Mucosa of stomach (tissue), 1 donor: ENCODE measurements around the gene FBXW2.

Experiments used
- H3K27me3 ChIP-seq: one replicate; pipeline ENCODE4 v1.7.0; 2013; ENCODE audit warnings: mild to moderate bottlenecking, low read length; ENCODE audit not compliant: control insufficient read depth, insufficient read depth
- H3K36me3 ChIP-seq: one replicate; pipeline ENCODE4 v1.7.0; 2013; ENCODE audit warnings: low read length; ENCODE audit not compliant: control insufficient read depth, insufficient read depth
- H3K4me1 ChIP-seq: one replicate; pipeline ENCODE4 v1.7.0; 2013; ENCODE audit warnings: mild to moderate bottlenecking, low read length; ENCODE audit not compliant: control insufficient read depth, insufficient read depth
- H3K4me3 ChIP-seq: one replicate; pipeline ENCODE4 v1.7.0; 2013; ENCODE audit warnings: low read length
- H3K9ac ChIP-seq: one replicate; pipeline ENCODE4 v1.7.0; 2013; ENCODE audit warnings: mild to moderate bottlenecking, low read length, moderate library complexity
- H3K9me3 ChIP-seq: one replicate; pipeline ENCODE4 v1.7.0; 2013; ENCODE audit warnings: mild to moderate bottlenecking, low read length, moderate library complexity; ENCODE audit not compliant: control insufficient read depth
- donor health status: Pancreatic carcinoma.

Gene FBXW2, protein sequence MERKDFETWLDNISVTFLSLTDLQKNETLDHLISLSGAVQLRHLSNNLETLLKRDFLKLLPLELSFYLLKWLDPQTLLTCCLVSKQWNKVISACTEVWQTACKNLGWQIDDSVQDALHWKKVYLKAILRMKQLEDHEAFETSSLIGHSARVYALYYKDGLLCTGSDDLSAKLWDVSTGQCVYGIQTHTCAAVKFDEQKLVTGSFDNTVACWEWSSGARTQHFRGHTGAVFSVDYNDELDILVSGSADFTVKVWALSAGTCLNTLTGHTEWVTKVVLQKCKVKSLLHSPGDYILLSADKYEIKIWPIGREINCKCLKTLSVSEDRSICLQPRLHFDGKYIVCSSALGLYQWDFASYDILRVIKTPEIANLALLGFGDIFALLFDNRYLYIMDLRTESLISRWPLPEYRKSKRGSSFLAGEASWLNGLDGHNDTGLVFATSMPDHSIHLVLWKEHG

DNA sequence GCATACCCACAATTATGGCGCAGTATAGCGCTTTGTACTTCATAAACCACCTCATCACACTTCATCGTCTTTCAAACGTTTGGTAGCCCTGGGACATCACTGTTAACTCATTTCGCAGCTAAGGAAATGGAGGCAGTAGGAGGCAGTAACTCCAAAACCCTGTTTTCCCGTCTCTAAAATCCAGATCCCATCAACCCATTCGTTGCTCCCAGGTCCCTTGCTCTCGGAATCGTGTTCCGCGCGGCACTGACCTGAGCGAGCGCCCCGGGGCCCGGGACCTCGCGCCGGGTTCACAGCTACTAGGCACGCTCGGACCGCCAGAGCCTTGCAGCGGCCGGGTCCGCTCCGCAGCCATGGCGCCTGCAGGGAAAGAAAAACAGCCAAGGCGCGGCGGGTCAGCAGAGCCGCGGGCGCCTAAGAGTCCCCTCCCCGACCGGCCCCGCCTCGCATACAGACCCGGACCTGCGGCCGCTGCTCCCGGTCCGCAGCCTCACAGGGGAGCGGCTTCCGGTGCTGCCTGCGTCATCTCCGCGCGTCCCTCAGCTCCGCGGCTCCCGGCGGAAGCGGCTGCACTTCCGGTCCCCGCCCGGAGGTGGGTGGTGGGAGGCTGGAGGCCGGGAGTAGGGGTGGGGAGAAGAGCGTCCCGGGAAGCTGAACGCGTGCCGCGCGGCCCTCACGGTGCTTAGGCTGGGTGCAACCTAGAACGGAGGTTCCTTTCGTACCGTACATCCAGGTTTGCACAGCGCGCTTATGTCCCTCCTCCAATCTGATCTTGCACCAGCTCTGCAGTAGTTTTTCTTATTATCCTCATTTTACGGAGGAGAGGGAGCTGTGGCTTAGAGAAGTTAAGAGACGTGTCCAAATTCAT, at the start of gene FBXW2:
FBXW2 (minus strand) TSS at position 519 of the 868 bp plus-strand sequence. CDS start 5,158 bp downstream, outside the sequence.
- H3K4me1 ChIP-seq: peaks cover 11% of the 10 kb centered on the region
- H3K4me3 ChIP-seq: peak within 1 kb of the TSS; percentile 80

DNA sequence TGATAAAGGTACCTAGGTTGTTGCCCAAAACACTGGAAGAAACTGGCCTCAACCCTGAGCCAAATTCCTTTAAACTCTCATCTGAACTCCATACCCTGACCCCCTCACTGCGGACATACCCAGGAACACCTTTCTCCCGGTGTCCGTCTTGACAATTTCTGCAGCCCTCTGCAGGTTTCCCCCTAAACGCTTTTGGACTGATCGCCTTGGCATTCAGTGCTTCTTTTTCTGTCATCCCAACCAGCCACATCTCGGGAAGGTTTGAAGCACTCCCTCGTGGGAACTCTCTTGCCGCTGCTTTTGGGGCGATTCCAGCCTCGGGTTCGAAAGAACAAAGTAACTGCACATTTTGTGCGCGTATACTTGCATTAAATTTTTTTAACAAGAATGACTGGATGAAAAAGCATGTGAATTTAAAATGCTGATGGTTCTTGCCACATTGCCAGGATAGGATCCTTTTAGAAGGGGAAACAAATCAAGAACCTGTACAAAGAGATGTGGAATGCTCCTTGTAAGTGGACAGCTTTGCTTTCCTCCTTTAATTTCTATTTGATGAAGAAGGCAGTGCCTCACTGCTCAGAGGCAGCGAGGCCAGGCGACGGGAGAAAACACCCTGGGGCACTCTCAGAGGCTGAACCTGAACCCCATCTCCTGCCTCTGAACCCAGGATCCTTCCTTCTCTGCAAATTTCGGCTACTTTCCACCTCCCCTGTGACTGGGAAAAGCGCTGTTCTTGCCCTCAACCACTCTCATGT, 48.9 kb upstream of the FBXW2 start:
- H3K9me3 ChIP-seq: no peaks in the 10 kb centered on the region
- H3K9ac ChIP-seq: peak overlapping the region; percentile 92
- H3K4me1 ChIP-seq: peaks cover 10% of the 10 kb centered on the region
- H3K27me3 ChIP-seq: no peaks in the 10 kb centered on the region
- no peaks in the 10 kb centered on the region for H3K36me3 ChIP-seq
- peak overlapping the region; percentile 86 for H3K4me3 ChIP-seq

More for the DNA sequence above, at the start of gene FBXW2:
- peak within 1 kb of the TSS; percentile 81 for H3K9ac ChIP-seq
- H3K27me3 ChIP-seq: no peaks in the 10 kb centered on the region
- no peaks in the 10 kb centered on the region for H3K36me3 ChIP-seq
- H3K9me3 ChIP-seq: no peaks in the 10 kb centered on the region

DNA sequence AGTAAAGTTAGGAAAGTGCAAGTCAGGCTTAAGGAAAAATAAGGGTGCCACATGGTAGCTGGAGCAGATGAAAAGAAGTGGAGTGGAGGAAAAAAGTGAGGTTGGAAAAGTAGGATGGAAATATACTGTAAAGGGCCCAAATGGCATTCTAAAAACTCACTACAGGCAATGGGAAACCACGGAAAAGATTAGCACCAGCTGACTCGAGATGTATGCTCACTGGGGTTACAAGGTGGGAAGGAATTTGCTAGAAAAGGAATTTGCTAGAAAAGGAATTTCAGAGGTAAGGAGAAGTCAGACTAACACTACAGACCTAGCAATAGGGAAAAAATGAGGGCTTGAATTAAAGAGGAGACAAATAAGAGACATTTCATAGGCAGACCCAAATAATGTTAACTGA, 45.9 kb upstream of the FBXW2 start:
- no peaks in the 10 kb centered on the region for H3K27me3 ChIP-seq
- H3K4me3 ChIP-seq: no peak overlapping the region
- no peaks in the 10 kb centered on the region for H3K36me3 ChIP-seq
- H3K9me3 ChIP-seq: no peaks in the 10 kb centered on the region
- H3K4me1 ChIP-seq: peaks cover 7% of the 10 kb centered on the region
- H3K9ac ChIP-seq: no peak overlapping the region

DNA sequence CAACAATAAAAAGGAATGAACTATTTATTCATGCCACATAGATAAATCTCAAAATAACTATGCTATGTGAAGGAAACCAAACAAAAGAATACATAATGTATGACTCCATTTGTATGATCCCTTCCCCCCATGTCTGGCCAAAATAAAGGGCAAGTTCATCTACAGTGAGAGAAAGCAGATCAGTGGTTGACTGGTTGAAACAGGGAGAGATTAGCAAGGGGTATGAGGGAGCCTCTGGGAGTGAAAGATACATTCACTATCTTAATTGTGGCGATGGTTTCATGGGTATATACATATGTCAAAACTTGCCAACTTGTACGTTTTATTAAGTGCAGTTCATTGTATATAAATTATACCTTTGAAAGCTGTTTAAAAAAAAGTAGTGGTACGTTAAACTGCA, 44.7 kb upstream of the FBXW2 start:
- Histone ChIP-seq H3K36me3 (no peaks in the 10 kb centered on the region), H3K9me3 (no peaks in the 10 kb centered on the region), H3K4me1 (no peaks in the 10 kb centered on the region), H3K27me3 (no peaks in the 10 kb centered on the region), H3K9ac (no peak overlapping the region), H3K4me3 (no peak overlapping the region)

DNA sequence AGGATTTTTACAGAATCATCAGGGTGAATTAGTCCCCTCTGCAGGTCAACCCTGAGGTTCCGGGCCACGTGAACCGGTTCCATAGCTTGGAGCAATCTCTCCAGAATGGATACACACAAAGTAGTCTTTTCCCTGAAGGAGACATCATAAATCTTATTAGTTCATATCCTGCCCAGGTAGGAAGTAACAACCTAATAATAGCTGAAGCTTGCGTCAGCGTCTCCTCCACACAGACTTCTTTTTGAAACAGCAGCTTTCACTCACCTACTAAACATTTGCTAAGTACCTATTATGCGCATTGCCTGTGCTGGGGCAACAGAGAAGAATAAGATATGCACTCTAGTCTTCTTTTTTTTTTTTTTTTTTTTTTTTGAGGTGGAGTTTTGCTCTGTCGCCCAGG, 40.1 kb upstream of the FBXW2 start:
- H3K9me3 ChIP-seq: no peaks in the 10 kb centered on the region
- no peaks in the 10 kb centered on the region for H3K4me1 ChIP-seq
- no peak overlapping the region for H3K4me3 ChIP-seq
- no peaks in the 10 kb centered on the region for H3K27me3 ChIP-seq
- H3K9ac ChIP-seq: no peak overlapping the region
- peaks cover 10% of the 10 kb centered on the region for H3K36me3 ChIP-seq

DNA sequence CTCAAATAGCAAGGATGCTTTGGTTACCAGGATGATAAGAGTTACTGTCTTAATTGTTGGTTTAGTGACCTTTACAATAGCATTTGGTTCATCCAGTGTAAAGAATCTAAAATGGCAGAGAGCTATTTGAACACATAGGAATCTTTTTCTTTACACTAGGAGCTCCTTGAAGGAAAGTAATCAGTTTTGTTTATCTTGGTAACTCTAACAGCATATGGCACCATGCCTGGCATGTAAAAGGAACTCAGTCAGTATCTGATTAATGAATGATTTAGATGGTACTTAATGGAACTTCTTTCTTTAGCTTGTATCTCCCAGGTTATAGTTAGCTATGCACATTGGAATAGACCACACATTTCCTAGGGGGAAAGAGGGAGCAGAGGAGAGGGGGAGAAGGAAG, 39.6 kb upstream of the FBXW2 start:
- H3K9ac ChIP-seq: no peak overlapping the region
- H3K4me1 ChIP-seq: no peaks in the 10 kb centered on the region
- H3K9me3 ChIP-seq: no peaks in the 10 kb centered on the region
- H3K4me3 ChIP-seq: no peak overlapping the region
- H3K36me3 ChIP-seq: peaks cover 10% of the 10 kb centered on the region
- H3K27me3 ChIP-seq: no peaks in the 10 kb centered on the region

DNA sequence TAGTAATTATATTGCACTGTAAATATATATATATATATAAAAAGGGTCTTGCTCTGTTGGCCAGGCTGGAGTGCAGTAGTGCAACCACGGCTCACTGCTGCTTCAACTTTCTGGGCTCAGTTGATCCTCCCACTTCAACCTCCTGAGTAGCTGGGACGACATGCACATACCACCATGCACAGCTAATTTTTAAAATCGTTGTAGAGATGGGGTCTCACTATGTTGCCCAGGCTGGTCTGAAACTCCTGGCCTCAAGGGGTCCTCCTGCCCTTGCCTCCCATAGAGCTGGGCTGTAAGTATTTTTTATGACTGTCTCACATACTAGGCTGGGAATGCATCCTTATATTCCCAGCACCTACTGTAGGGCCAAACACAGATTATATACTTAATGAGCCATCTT, 37.6 kb upstream of the FBXW2 start:
- H3K4me3 ChIP-seq: no peak overlapping the region
- peaks cover 10% of the 10 kb centered on the region for H3K36me3 ChIP-seq

DNA sequence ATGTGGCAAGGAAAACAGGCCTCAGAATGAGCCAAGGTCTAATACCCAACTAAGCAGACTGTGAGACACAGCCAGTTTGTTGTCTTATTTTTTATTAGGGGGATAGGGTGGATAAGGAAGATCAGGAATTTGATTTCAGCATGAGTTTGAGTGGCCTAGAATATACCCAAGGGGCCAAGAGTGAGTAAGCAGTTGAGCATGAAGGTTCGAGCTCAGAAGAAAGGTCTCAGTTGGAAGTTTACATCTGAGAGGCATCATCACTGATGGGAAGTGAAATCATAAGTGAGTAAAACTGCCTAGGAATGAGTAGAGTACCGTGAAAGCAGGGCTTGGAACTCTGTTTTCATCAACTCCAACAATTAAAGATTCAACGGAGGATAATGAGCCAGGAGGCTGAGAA, 36.9 kb upstream of the FBXW2 start:
- no peaks in the 10 kb centered on the region for H3K4me1 ChIP-seq
- no peak overlapping the region for H3K4me3 ChIP-seq
- no peak overlapping the region for H3K9ac ChIP-seq
- H3K27me3 ChIP-seq: no peaks in the 10 kb centered on the region
- H3K36me3 ChIP-seq: peaks cover 10% of the 10 kb centered on the region
- no peaks in the 10 kb centered on the region for H3K9me3 ChIP-seq

More for the DNA sequence above, 37.6 kb upstream of the FBXW2 start:
- H3K9me3 ChIP-seq: no peaks in the 10 kb centered on the region
- no peak overlapping the region for H3K9ac ChIP-seq
- no peaks in the 10 kb centered on the region for H3K4me1 ChIP-seq
- no peaks in the 10 kb centered on the region for H3K27me3 ChIP-seq

DNA sequence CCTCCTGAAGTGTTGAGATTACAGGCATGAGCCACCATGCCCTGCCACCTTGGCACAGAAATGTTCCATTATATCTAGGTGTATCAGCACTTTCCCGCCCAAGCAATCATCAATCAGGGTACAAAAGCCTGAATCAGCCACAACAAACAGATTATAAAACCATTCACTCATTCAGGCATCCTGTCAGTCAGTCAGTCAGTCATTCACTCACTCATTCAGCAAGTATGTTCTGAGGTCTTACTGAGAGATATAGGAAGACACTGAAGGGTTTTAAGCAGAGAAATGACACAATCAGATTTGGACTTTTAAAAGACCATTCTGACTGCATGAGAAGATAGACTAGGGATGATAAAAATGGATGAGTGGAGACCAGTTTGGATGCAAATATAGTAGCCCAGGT, 36.4 kb upstream of the FBXW2 start:
- no peak overlapping the region for H3K4me3 ChIP-seq
- no peak overlapping the region for H3K9ac ChIP-seq
- peaks cover 10% of the 10 kb centered on the region for H3K36me3 ChIP-seq
- H3K9me3 ChIP-seq: no peaks in the 10 kb centered on the region
- no peaks in the 10 kb centered on the region for H3K4me1 ChIP-seq
- H3K27me3 ChIP-seq: no peaks in the 10 kb centered on the region

DNA sequence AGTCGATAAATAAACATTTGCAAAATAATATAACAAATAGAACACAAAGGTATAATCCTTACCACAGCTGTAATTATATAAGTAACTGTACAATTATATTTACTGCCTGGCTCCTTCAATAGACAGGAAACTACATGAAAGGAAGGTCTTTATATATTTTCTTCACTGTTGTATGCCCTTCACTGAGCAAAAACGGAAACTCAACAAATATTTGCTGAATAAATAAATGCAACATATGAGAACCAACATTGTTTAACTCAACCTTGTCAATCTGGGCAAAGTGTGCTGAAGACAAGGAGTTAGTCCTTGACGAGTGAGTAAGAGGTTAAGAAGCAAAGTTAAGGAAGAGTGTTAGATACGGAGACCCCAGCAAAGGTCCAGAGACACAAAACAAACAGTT, 26.9 kb upstream of the FBXW2 start:
- no peaks in the 10 kb centered on the region for H3K36me3 ChIP-seq
- H3K9ac ChIP-seq: no peak overlapping the region
- H3K4me1 ChIP-seq: no peaks in the 10 kb centered on the region
- H3K4me3 ChIP-seq: no peak overlapping the region
- H3K27me3 ChIP-seq: no peaks in the 10 kb centered on the region
- no peaks in the 10 kb centered on the region for H3K9me3 ChIP-seq

DNA sequence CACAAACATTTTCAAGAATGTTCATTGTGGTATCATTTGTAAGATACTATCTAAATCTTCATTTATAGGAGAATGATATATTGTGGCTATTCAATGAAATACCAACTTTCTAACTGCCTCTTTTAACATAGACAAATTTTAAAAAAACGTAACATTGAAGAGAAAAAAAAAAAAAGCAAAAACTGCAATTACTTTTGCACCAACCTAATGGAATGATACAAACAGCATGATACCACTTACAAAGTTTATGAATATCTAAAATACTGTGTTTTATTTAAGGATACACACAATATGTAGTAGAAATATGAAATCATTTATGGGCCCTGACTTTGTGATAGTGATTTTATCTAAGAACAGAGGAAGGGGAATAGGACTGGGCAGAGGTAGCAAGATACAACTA, 25.4 kb upstream of the FBXW2 start:
- Histone ChIP-seq H3K4me3 (no peak overlapping the region), H3K4me1 (no peaks in the 10 kb centered on the region), H3K27me3 (no peaks in the 10 kb centered on the region), H3K36me3 (no peaks in the 10 kb centered on the region), H3K9ac (no peak overlapping the region), H3K9me3 (no peaks in the 10 kb centered on the region)
